SK-N-SH treated with all-trans-retinoic acid at 6 μM for 48 hours (cell line): ENCODE results near the gene SCRN1.

Experiments
- ATAC-seq: fragments of 200-7000 bp; cut with Tn5 transposase; 3 replicates; pipeline ENCODE4 v1.9.1; 2020; ENCODE audit warnings: mild to moderate bottlenecking, moderate library complexity
- ARNTL ChIP-seq: fragments of 450-650 bp; formaldehyde crosslinking; IDR thresholded peaks from 2 replicates; pipeline ENCODE4 v1.5.0; 2020; ENCODE audit warnings: low read depth, mild to moderate bottlenecking, moderate library complexity, borderline replicate concordance
- BACH2 ChIP-seq: fragments of 250-450 bp; sonication (Bioruptor Pico); IDR thresholded peaks from 2 replicates; pipeline ENCODE4 v1.9.0; 2021; ENCODE audit warnings: mild to moderate bottlenecking, borderline replicate concordance
- CREB5 ChIP-seq: fragments of 250-450 bp; sonication (Bioruptor Pico); IDR thresholded peaks from 2 replicates; pipeline ENCODE4 v1.5.1; 2020; ENCODE audit warnings: low read depth, mild to moderate bottlenecking, moderate library complexity
- CSDC2 ChIP-seq: fragments of 250-450 bp; sonication (Bioruptor Pico); IDR thresholded peaks from 2 replicates; pipeline ENCODE4 v1.5.0; 2020; ENCODE audit warnings: mild to moderate bottlenecking, moderate library complexity
- ESRRG ChIP-seq: fragments of 250-450 bp; sonication (Bioruptor Pico); IDR thresholded peaks from 2 replicates; pipeline ENCODE4 v1.6.1; 2021; ENCODE audit warnings: mild to moderate bottlenecking
- GLIS3 ChIP-seq: fragments of 250-450 bp; sonication (Bioruptor Pico); IDR thresholded peaks from 2 replicates; pipeline ENCODE4 v1.5.0; 2020; ENCODE audit warnings: mild to moderate bottlenecking, moderate library complexity
- ISL1 ChIP-seq: fragments of 250-450 bp; sonication (Bioruptor Pico); IDR thresholded peaks from 2 replicates; pipeline ENCODE4 v2.1.2; 2022; ENCODE audit warnings: mild to moderate bottlenecking, moderate library complexity
- OSR1 ChIP-seq: fragments of 250-450 bp; sonication (Bioruptor Pico); IDR thresholded peaks from 2 replicates; pipeline ENCODE4 v1.8.0; 2022; ENCODE audit warnings: moderate library complexity, mild to moderate bottlenecking, inconsistent platforms
- PATZ1 ChIP-seq: fragments of 250-450 bp; sonication (Bioruptor Pico); IDR thresholded peaks from 2 replicates; pipeline ENCODE4 v1.8.0; 2020; ENCODE audit warnings: mild to moderate bottlenecking, moderate library complexity, borderline replicate concordance
- PPARA ChIP-seq: fragments of 250-450 bp; sonication (Bioruptor Pico); IDR thresholded peaks from 2 replicates; pipeline ENCODE4 v1.5.0; 2020; ENCODE audit warnings: mild to moderate bottlenecking, borderline replicate concordance
- RARB ChIP-seq: fragments of 250-450 bp; sonication (Bioruptor Pico); IDR thresholded peaks from 2 replicates; pipeline ENCODE4 v1.8.0; 2021; ENCODE audit warnings: mild to moderate bottlenecking, moderate library complexity
- TCF4 ChIP-seq: fragments of 250-450 bp; sonication (Bioruptor Pico); IDR thresholded peaks from 2 replicates; pipeline ENCODE4 v1.8.0; 2021; ENCODE audit warnings: mild to moderate bottlenecking, moderate library complexity, borderline replicate concordance
- TOX ChIP-seq: fragments of 250-450 bp; sonication (Bioruptor Pico); IDR thresholded peaks from 2 replicates; pipeline ENCODE4 v1.8.0; 2021; ENCODE audit warnings: mild to moderate bottlenecking, moderate library complexity, borderline replicate concordance
- ZC3H10 ChIP-seq: fragments of 250-450 bp; sonication (Bioruptor Pico); IDR thresholded peaks from 2 replicates; pipeline ENCODE4 v1.5.1; 2021; ENCODE audit warnings: mild to moderate bottlenecking, moderate library complexity
- ZNF565 ChIP-seq: fragments of 450-650 bp; formaldehyde crosslinking; conservative IDR thresholded peaks from 2 replicates; pipeline ENCODE4 v1.5.0; 2020; ENCODE audit warnings: low read depth, mild to moderate bottlenecking, moderate library complexity
- ZNF70 ChIP-seq: fragments of 450-650 bp; formaldehyde crosslinking; IDR thresholded peaks from 2 replicates; pipeline ENCODE4 v1.5.0; 2020; ENCODE audit warnings: mild to moderate bottlenecking, moderate library complexity
- ZNF8 ChIP-seq: fragments of 450-650 bp; formaldehyde crosslinking; IDR thresholded peaks from 2 replicates; pipeline ENCODE4 v1.5.0; 2020; ENCODE audit warnings: mild to moderate bottlenecking, moderate library complexity
- TF ChIP-seq, protein P1 (sequence below): fragments of 250-450 bp; sonication (Bioruptor Pico); IDR thresholded peaks from 2 replicates; pipeline ENCODE4 v1.5.1; 2021; ENCODE audit warnings: mild to moderate bottlenecking, moderate library complexity
- TF ChIP-seq, protein P2 (sequence below): fragments of 250-450 bp; sonication (Bioruptor Pico); IDR thresholded peaks from 2 replicates; pipeline ENCODE4 v1.8.0; 2021; ENCODE audit warnings: low read depth, mild to moderate bottlenecking, moderate library complexity, borderline replicate concordance

The SCRN1 gene

DNA sequence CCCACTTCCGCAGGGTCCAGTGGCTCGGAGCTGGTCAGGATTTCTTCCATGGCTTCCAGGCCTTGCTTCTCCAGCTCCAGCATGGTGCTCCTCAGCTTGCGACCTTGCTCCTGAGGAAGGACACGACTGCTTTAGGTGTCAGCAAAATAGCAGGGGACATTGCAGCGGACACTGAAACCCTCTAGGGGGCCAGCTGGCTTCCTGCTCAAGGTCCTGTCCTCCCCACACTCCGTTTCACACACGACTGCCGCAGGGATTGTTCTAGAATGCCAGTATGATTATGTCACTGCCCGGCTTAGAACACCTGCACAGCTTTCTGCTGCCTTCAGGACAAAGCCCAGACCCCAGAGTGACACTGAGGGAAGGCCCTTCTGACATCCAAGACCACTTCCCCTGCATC, 65.6 kb downstream of the SCRN1 start:
- no peak for ATAC-seq
- TF ChIP-seq ZC3H10 (no peak), ZNF565 (CRISPR knock-in tag) (no peak), PPARA (CRISPR knock-in tag) (no peak), ZNF8 (CRISPR knock-in tag) (no peak), ARNTL (CRISPR knock-in tag) (no peak), ZNF70 (CRISPR knock-in tag) (no peak), GLIS3 (CRISPR knock-in tag) (no peak), TCF4 (CRISPR knock-in tag) (no peak), BACH2 (CRISPR knock-in tag) (no peak)
- TF ChIP-seq, protein P1, sequence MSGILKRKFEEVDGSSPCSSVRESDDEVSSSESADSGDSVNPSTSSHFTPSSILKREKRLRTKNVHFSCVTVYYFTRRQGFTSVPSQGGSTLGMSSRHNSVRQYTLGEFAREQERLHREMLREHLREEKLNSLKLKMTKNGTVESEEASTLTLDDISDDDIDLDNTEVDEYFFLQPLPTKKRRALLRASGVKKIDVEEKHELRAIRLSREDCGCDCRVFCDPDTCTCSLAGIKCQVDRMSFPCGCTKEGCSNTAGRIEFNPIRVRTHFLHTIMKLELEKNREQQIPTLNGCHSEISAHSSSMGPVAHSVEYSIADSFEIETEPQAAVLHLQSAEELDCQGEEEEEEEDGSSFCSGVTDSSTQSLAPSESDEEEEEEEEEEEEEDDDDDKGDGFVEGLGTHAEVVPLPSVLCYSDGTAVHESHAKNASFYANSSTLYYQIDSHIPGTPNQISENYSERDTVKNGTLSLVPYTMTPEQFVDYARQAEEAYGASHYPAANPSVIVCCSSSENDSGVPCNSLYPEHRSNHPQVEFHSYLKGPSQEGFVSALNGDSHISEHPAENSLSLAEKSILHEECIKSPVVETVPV (CRISPR knock-in tag), result no peak

- TF ChIP-seq ZNF8 (CRISPR knock-in tag) (no peak), CSDC2 (no peak), OSR1 (CRISPR knock-in tag) (no peak), PPARA (CRISPR knock-in tag) (no peak), RARB (CRISPR knock-in tag) (no peak), BACH2 (CRISPR knock-in tag) (no peak), TCF4 (CRISPR knock-in tag) (no peak), TOX (CRISPR knock-in tag) (no peak), ZC3H10 (no peak), ISL1 (CRISPR knock-in tag) (no peak), ARNTL (CRISPR knock-in tag) (no peak), GLIS3 (CRISPR knock-in tag) (no peak), CREB5 (CRISPR knock-in tag) (no peak), ZNF565 (CRISPR knock-in tag) (no peak)
- TF ChIP-seq, protein P1 (CRISPR knock-in tag), result no peak
- TF ChIP-seq, protein P2, sequence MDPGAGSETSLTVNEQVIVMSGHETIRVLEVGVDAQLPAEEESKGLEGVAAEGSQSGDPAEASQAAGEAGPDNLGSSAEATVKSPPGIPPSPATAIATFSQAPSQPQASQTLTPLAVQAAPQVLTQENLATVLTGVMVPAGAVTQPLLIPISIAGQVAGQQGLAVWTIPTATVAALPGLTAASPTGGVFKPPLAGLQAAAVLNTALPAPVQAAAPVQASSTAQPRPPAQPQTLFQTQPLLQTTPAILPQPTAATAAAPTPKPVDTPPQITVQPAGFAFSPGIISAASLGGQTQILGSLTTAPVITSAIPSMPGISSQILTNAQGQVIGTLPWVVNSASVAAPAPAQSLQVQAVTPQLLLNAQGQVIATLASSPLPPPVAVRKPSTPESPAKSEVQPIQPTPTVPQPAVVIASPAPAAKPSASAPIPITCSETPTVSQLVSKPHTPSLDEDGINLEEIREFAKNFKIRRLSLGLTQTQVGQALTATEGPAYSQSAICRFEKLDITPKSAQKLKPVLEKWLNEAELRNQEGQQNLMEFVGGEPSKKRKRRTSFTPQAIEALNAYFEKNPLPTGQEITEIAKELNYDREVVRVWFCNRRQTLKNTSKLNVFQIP (CRISPR knock-in tag), result no peak
Measured at GRCh38 chr7:29922921-29923700, 66.5 kb downstream of the SCRN1 start.

DNA sequence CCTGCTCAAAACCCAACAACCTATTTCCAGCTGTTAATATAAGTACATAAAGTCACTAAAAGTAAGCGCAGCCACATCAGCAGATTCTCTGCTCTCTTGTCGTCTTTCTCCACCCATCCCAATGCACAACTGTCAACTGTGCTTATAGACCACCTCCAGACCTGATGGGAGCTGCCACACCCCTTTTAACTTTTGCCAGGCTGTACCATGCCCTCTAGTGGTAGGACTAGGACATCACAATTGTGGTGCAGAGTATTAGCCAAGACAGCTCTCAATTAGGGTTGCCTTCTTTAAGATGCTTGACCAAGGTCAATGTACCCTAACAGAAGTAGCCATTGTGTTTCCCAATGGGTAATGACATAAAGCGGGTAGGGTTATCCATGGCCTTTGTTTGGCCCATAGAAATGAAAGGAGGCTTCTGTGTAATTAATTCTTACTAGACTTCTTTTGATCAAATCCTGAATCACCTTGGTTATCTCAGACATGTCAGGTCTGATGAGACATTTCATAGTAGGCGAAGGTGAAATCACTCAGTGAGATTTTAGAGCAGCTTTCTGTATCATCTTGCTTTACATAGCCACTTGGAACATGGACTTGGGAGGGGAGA, 68.1 kb downstream of the SCRN1 start:
- TF ChIP-seq PATZ1 (CRISPR knock-in tag) (no peak), ESRRG (CRISPR knock-in tag) (no peak), RARB (CRISPR knock-in tag) (no peak), ZNF70 (CRISPR knock-in tag) (no peak), CSDC2 (no peak)
- ATAC-seq, result peak; percentile 94

More at GRCh38 chr7:29922921-29923700, 66.5 kb downstream of the SCRN1 start:
- ATAC-seq, result no peak
